Mesenteric fat pad (tissue), 1 donor: ENCODE measurements around the gene GPR87. TPM values are rescaled to one million over a fixed set of nuclear protein-coding genes. Genes with fewer than 3 reads are reported as not detected.

Experiments
- DNase-seq: peaks from one replicate; pipeline ENCODE4 v3.0.0-alpha.2; 2020; ENCODE audit warnings: low spot score
- total RNA-seq: library from RNA; stranded (reverse); fragmentation: NEBNext Ultra II Directional; extraction: Animal tissue kit (Norgen Biotek cat#: 25700); gene quantifications from one replicate; pipeline ENCODE4 v1.2.1, GENCODE V29; 2021
- donor health status: DM: yes; HTN: yes; CAD: no.

The GPR87 gene
- total RNA-seq, 1 donor from 2014 or later, result not detected

DNA sequence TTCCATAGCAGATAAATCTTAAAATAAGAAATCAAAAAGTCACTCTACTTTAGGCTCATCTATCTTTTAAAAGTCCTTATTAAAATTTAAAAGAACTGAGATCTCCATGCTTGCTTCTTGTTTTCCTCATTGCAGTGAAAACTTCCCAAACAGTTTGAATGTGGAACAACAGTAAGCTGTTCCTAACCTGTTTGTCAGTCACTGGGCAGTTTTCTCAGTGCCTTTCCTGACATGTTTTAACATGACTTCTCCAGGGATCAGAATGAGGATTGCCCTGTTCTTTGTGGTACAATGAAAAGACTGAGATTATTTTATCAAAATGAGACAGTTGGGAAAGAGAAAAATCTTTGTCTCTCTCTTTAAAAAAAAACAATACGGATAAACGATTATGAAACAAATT is 774 bp downstream of the GPR87 start:
- DNase-seq, result no peak

GRCh38 chr3:151315136-151315535 is 1.5 kb downstream of the GPR87 start:
- no peak for DNase-seq

DNA sequence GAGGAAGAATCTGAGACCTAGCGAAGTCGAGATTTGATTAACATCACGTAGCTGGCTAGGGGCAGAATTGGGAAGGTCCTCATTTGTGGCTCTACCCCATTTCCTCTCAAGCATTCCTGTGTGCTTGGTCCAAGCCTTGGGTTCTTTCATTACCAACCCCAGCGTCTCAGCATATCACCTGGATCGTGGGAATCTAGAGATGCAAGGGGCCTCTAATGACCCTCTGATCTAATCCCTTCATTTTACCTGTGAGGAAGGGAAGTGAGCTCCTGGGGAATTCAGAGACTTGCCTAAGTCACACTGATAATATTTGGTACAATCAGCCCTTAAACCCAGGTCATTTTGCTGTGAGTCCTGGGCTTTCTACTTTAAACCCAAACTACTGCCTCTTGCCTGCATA is 2.0 kb downstream of the GPR87 start:
- DNase-seq, result no peak

- DNase-seq, result no peak
Observed at GRCh38 chr3:151314137-151314536, 2.5 kb downstream of the GPR87 start.

DNA sequence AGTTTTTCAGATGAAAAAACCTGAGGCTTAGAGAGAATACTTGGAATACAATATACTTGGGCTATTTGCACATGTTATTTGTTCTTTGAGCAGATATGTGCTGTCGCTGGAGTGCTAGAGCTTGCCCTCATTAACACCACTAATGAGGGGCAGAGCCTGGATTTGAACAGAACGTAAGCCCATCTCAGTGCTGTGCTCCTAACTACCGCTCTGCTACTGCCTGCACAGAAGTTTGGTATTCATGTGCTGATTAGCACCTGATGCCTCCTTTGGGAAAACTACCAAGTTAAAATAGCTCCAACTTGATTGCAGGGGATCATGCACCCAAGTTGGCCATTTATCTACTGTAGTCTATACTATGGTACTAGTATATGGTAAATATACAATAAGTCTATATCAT is 3.6 kb downstream of the GPR87 start:
- no peak for DNase-seq

- no peak for DNase-seq
Observed at GRCh38 chr3:151309566-151309965, 7.1 kb downstream of the GPR87 start.

GRCh38 chr3:151307583-151308488 is 8.8 kb downstream of the GPR87 start:
- no peak for DNase-seq

DNA sequence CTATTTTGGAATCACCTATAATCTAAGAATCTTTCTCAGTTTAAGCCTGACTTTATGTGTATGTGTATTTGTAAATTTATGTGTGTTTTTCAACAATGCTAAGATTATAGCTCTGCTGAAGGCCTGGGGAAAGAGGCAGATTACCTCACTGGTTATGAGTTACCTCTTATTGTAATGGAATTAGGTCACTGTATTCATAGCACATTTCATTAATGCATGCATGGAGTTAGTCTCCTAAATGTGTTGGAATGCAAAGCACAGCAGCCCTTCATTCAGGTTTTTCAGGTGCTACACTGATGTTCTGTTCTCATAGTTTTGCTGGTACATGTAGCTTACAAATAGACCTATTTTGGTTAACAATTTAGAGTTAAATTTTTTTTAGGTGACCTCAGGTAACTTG is 9.5 kb downstream of the GPR87 start:
- no peak for DNase-seq

GRCh38 chr3:151306168-151306810 is 10.3 kb downstream of the GPR87 start:
- DNase-seq, result no peak

DNA sequence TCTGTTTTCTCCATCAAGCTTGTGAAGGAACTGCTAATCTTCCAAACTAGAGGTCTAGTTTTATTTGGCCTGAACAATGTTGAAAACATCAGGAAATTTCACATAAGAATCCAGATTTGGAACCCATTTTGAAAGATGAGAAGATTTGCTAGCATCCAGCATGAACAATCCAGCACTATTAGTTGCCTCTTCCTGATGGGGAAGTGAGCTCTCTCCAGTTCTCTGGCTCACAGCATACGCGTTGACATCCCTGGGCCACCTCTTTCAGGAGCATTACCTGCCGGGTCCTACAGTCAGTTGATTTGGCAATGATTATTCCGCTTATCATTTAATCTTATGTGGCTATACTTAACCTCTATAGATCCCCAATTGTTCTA is 10.9 kb downstream of the GPR87 start:
- DNase-seq, result no peak

GRCh38 chr3:151305060-151305774 is 11.4 kb downstream of the GPR87 start:
- no peak for DNase-seq

GRCh38 chr3:151303751-151304150 is 12.9 kb downstream of the GPR87 start:
- no peak for DNase-seq

- no peak for DNase-seq
Observed at GRCh38 chr3:151301787-151302186, 14.8 kb downstream of the GPR87 start.

GRCh38 chr3:151300539-151300938 is 16.1 kb downstream of the GPR87 start:
- no peak for DNase-seq

GRCh38 chr3:151299006-151299405 is 17.6 kb downstream of the GPR87 start:
- DNase-seq, result no peak

- no peak for DNase-seq
Observed at GRCh38 chr3:151297429-151297828, 19.2 kb downstream of the GPR87 start.

DNA sequence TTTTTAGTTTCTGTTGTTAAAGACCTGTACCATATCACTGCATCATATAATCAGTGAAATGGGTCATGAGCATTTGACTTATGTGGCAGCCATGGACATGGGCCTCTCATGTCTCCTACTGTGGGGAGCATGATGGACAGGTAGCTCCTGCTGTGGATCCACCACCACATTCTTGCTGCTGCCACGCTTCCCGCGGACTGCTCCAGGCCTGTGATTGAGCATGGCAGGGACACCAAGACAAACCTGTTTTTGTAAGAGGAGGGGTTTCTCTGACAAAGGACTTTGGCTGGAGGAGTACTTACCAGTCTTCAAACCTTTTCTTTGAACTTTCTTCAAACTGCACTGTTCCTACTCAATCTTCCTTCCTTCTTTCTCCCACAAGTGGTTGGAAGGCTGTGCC is 20.4 kb downstream of the GPR87 start:
- DNase-seq, result no peak

DNA sequence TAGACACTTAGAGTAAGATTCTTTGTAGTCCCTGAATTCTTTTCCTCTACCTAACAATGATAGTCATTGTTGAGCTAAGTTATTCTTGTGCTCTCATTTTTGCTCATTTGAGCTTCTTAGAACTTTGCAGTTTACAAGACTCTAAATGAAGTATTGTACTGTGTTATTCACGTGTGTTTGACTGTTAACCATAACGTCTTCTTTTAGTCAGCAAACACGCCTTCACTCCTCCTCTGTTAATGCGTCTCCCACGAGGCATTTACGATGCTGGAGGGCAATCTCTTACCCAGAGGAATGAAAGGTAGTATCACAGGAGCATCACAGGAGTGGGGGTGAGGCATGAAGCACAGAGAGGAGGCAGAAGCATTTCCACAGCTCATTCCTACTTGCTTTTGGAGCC is 23.5 kb downstream of the GPR87 start:
- DNase-seq, result no peak

- DNase-seq, result no peak
Observed at GRCh38 chr3:151290673-151291072, 25.9 kb downstream of the GPR87 start.

- no peak for DNase-seq
Observed at GRCh38 chr3:151289445-151289844, 27.2 kb downstream of the GPR87 start.

- no peak for DNase-seq
Observed at GRCh38 chr3:151285940-151286339, 30.7 kb downstream of the GPR87 start.

- DNase-seq, result no peak
Observed at GRCh38 chr3:151283907-151284461, 32.6 kb downstream of the GPR87 start.
